GM12891 (cell line): ENCODE data around the gene CRNN. TPM values are rescaled to one million over a fixed set of nuclear protein-coding genes. Genes with fewer than 3 reads are reported as not detected.
A peak's percentile ranks its signal among the peaks of the same experiment; 100 is the strongest.

Source experiments
- DNase-seq: peaks from one replicate; pipeline ENCODE4 v3.0.0; 2011; ENCODE audit warnings: low spot score; ENCODE audit not compliant: insufficient read length
- FAIRE-seq: peaks from 2 replicates; lab custom pipeline; 2011; peaks lifted over from hg19 to GRCh38; lab: Jason Lieb, UNC
- PAX5 ChIP-seq: IDR thresholded peaks from 2 replicates; pipeline ENCODE4 v1.6.1; 2011; ENCODE audit warnings: low read length, moderate library complexity, mild to moderate bottlenecking; ENCODE audit not compliant: insufficient read depth, severe bottlenecking
- POLR2A ChIP-seq: IDR thresholded peaks from 2 replicates; pipeline ENCODE4 v1.6.1; 2011; ENCODE audit warnings: low read depth, low read length, control low read depth
- POLR2AphosphoS5 ChIP-seq: IDR thresholded peaks from 2 replicates; pipeline ENCODE4 v1.6.1; 2011; ENCODE audit warnings: low read depth, low read length, control low read depth
- POU2F2 ChIP-seq: IDR thresholded peaks from 2 replicates; pipeline ENCODE4 v1.6.1; 2011; ENCODE audit warnings: low read depth, mild to moderate bottlenecking, control low read depth, low read length, moderate library complexity
- SPI1 ChIP-seq: IDR thresholded peaks from 2 replicates; pipeline ENCODE4 v1.6.1; 2011; ENCODE audit warnings: low read depth, low read length, control low read depth
- TAF1 ChIP-seq: IDR thresholded peaks from 2 replicates; pipeline ENCODE4 v1.6.1; 2011; ENCODE audit warnings: low read depth, low read length, control low read depth
- polyA plus RNA-seq: library from polyadenylated mRNA; unstranded; fragments of >200 nt; gene quantifications from one replicate; pipeline ENCODE4 v1.2.1, GENCODE V29; 2012; ENCODE audit warnings: low read depth, missing spikeins, inconsistent platforms; ENCODE audit not compliant: missing spikeins

CRNN gene
- polyA plus RNA-seq, result not detected

DNA sequence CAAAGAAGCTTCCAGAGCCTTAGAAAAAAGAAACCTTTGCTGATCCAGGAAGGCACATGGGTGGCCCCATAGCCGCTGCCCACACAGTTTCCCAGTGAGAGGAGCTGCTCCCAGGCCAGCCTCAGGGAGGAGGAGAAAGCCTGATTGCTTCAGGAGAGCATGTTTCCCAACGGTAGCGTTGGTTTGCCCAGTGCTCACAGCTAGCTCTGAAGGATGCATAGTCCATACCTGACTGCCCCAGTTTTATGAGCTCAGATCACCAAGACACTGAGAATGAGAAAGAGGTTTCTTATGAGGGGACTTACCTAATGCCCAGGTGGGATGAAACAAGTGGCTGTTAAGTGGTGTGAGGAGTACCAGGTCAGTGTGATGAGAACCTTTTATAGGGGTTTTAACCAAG, at the start of gene CRNN:
Gene CRNN, minus strand, starts transcription at position 355 of the 400 bp plus-strand sequence. CDS start 2,030 bp downstream, outside the sequence.
- FAIRE-seq, result no peak
- no peak for DNase-seq

DNA sequence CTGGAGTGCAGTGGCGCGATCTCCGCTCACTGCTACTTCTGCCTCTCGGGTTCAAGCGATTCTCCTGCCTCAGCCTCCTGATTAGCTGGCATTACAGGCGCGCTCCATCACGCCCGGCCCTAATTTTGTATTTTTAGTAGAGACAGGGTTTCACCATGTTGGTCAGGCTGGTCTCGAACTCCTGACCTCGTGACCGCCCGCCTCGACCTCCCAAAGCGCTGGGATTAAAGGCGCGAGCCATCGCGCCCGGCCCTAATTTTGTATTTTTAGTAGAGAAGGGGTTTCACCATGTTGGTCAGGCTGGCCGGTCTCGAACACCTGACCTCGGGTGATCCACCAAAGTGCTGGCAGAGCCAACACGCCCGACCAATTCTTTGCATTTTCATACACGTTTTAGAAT, 48.6 kb upstream of the CRNN start:
- DNase-seq (no peak), FAIRE-seq (no peak)

More for the DNA sequence above, at the start of gene CRNN:
- no peak for TF ChIP-seq POLR2A

DNA sequence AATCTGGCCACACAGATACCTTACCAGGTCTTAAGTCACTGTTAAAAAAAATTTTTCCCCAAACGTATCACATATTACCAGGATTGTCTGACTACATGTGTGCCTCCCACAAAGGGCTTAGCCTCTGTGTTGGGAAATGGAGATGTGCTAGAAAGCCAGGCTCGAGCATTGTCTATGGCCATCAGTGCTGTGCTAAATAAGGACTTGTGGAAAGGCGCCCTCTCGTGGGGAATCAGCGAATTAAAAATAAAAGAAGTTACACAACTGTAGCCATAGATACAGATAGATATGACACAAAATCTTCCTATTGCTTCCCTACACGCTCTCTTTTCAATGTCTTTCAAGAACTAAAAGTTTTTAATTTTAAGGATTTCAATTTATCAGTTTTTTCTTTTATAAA, 47.5 kb upstream of the CRNN start:
- DNase-seq, result no peak
- FAIRE-seq, result no peak
- no peak for TF ChIP-seq TAF1
- TF ChIP-seq POLR2AphosphoS5, result no peak
- TF ChIP-seq SPI1, result no peak
- TF ChIP-seq POU2F2, result no peak
- no peak for TF ChIP-seq PAX5
- no peak for TF ChIP-seq POLR2A

More for the DNA sequence above, 48.6 kb upstream of the CRNN start:
- TF ChIP-seq POU2F2 (no peak), PAX5 (no peak), SPI1 (no peak), POLR2A (no peak), TAF1 (no peak)

DNA sequence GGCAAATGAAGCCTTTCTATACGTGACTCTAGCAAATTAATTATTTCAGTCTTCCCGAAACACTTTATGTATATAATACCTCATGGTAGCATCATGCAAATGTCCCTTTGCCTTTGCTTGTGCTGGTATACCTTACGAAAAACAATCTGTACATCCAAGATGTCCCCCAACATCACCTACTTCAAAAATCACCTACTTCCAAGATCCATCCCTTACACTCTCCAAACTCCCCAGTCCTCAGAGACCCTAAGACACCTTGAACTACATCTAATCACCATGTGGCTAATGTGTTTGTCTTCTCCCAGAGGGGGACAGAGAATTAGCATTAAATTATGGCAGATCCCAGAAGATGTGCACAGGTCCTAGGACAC, 46.5 kb upstream of the CRNN start:
- FAIRE-seq (peak; percentile 5), DNase-seq (no peak)
- TF ChIP-seq POLR2AphosphoS5 (no peak), SPI1 (no peak), PAX5 (no peak), TAF1 (no peak), POLR2A (no peak), POU2F2 (no peak)

DNA sequence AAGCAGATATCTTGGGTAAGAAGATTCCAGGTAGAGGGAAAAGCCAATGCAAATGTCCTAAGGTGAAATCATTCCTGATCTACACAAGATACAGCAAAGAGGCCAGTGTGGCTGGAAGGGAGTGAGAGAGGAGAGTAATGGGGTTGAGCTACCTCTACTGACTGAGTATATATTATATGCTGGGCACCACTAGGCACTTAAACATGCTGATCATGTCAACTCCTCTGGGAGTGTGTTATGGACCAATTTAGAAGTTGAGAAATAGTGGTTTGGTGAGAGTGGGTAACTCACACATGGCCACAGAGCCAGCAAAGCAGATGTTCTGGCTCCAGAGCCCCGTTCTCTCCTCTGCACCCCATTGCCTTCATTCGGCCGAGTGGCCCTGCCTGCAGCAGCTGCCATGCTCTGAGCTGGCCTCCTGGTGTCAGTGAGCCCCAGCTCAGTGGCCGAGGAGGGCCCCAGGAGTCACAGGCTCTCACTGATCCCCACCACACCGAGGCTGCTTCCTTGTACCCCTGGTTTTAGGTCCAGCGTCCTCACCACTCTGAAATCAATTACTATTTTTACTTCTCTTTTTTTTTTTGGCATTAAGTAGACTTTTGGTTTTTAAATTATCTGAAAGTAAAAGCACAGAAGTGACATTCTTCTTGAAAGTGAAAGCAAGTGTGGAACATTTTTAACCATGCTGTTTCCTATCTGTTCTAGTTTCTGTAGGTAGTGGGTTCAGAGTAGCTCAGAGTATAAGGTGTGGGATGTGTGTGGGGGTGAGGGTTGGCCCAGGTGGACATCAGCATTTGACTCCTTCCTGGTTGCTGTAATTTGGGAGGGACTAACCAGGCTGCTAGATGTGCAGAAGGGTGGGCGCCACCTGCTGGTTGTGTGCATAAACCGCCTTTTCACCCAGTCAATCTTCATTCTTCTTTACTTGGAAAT, 45.8 kb upstream of the CRNN start:
- DNase-seq (peak; percentile 34), FAIRE-seq (peak; percentile 89)
- TF ChIP-seq POU2F2 (peak; percentile 39; the same call in 1 of the 2 replicates), POLR2AphosphoS5 (no peak), POLR2A (no peak), TAF1 (0 out of 2 replicates have a peak, but pooled peaks have one; percentile 16), SPI1 (no peak), PAX5 (no peak)

DNA sequence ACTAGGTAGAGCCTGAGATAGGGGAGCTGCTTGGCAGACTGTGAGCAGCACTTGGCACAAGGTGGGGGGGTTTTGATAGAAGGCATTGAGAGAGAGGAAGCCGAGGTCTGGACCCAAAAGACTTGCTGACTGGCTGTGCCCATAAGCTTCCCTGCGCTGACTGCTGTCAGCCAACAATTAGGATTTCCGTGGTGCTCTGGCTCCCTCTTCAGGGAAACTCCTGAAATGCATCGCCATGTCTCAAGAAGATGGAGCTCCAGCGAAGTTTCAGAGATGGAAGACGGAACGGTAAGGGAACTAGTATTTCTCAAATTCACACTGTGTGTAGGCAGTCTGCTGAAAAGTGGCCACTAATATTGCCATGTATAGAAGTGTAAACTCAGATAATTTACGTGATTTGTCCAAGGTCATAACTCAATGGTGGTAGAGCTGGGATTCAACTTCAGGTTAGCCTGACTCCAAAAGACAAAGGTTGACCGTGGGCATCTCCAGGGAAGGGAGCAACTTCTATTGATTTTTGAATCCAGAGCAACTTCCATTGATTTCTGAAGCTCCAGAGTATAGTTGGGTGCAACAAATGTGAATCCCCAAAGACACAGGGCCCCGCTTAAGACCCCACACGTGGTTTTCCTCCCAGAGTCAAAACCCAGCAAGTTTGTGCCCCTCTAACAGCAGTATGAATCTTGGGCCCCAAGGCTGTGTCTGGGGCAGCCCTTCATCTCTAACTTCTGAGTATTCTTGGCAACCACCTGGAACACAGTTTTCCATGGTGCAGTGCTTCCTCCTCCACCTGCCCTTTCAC, 44.5 kb upstream of the CRNN start:
- FAIRE-seq (peak; percentile 76), DNase-seq (no peak)
- TF ChIP-seq POU2F2 (no peak), PAX5 (no peak), POLR2AphosphoS5 (no peak), POLR2A (no peak), TAF1 (no peak), SPI1 (no peak)

- no peak for FAIRE-seq
- DNase-seq, result no peak
- TF ChIP-seq SPI1 (no peak), PAX5 (no peak), POLR2A (no peak), TAF1 (no peak), POLR2AphosphoS5 (no peak), POU2F2 (no peak)
Observed at GRCh38 chr1:152457561-152457960, 43.5 kb upstream of the CRNN start.

DNA sequence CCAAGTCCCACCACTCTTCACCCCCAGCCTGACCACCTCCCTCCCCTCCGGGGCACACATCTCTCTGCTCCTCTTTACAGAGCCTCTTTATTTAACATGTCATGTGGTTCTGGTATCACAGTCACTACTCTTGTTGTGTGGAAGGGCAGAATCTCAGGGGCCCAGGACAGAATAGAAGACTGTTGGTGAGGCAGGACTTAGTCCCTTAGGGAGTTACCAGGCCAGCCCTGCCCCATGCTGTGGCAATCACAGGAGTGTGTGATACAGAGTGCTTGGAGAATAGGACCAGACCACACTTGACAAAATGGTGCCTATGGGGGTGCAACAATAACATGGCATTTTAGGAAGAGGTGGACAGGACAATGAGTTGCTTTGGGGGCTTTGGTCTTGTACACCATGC, 43.0 kb upstream of the CRNN start:
- TF ChIP-seq POLR2A (no peak), PAX5 (no peak), POU2F2 (no peak), SPI1 (no peak), POLR2AphosphoS5 (no peak), TAF1 (no peak)
- no peak for DNase-seq
- FAIRE-seq, result no peak

DNA sequence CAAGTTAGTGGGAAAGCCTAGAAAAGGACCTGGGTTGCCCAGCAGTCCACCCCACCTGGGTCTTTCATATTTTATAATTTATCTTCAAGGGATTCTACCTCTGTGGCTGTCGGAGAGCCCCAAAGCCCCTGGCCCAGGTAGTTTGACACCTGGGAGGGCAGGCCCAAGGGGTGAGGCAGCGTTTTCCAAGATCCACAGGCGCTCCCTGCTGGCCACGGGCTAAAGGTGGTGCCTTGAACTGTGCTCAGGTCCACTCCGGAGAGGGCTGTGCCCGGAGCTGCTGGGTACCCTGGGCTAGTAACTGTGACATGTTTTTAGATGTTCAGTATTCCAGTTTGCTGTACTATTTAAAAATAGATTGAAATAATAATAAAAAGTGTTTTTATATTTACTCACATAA, 37.2 kb upstream of the CRNN start:
- no peak for DNase-seq
- FAIRE-seq, result no peak
- TF ChIP-seq POLR2AphosphoS5, result no peak
- no peak for TF ChIP-seq PAX5
- no peak for TF ChIP-seq SPI1
- no peak for TF ChIP-seq POLR2A
- TF ChIP-seq TAF1, result no peak
- no peak for TF ChIP-seq POU2F2

- DNase-seq (no peak), FAIRE-seq (no peak)
- no peak for TF ChIP-seq SPI1
- TF ChIP-seq POLR2AphosphoS5, result no peak
- no peak for TF ChIP-seq TAF1
- TF ChIP-seq PAX5, result no peak
- TF ChIP-seq POU2F2, result no peak
- no peak for TF ChIP-seq POLR2A
Observed at GRCh38 chr1:152449661-152450060, 35.6 kb upstream of the CRNN start.
